Astrocyte of the cerebellum (primary cell): ENCODE data around the gene IFIT1.
"Not testable (repeated sequence)": the region's sequence is repeated elsewhere in the genome, so short reads cannot be mapped to it uniquely, and the experiment has no call there.

Source experiments
- DNase-seq: peaks from one replicate; pipeline ENCODE4 v3.0.0-alpha.2; 2011; ENCODE audit warnings: low read depth
- H3K4me3 ChIP-seq: 2 replicates; pipeline ENCODE4 v1.5.1; 2011; ENCODE audit warnings: mild to moderate bottlenecking, low read depth, low read length, moderate library complexity
- CTCF ChIP-seq: IDR thresholded peaks from 2 replicates; pipeline ENCODE4 v1.5.1; 2012; ENCODE audit warnings: low read length, low read depth, moderate library complexity, mild to moderate bottlenecking; ENCODE audit errors: missing control alignments
- in situ Hi-C: cut with HindIII; loops from 2 replicates; pipeline ENCODE4 v1.10.0; 2017; ENCODE audit warnings: low sequenced_read_pairs

IFIT1 gene

GRCh38 chr10:89395141-89395540 lies 2.7 kb downstream of the IFIT1 start:
- in situ Hi-C loops = no loop called here
- H3K4me3 ChIP-seq = no peak overlapping the region
- DNase-seq = no peak
- TF ChIP-seq CTCF = no peak

- H3K4me3 ChIP-seq = no peak overlapping the region
- TF ChIP-seq CTCF = no peak
- no peak for DNase-seq
- in situ Hi-C loops = no loop called here
Observed at GRCh38 chr10:89398003-89398749, 5.8 kb downstream of the IFIT1 start.

- TF ChIP-seq CTCF = no peak
- no peak for DNase-seq
- no peak overlapping the region for H3K4me3 ChIP-seq
- in situ Hi-C loops = loop anchor here (25.0 kb wide), 1 partner anchor 1187 kb away; no protein-coding TSS in a partner anchor
Observed at GRCh38 chr10:89399956-89400355, 7.5 kb downstream of the IFIT1 start.

GRCh38 chr10:89403043-89403442 lies 10.6 kb downstream of the IFIT1 start:
- no peak overlapping the region for H3K4me3 ChIP-seq
- no peak for TF ChIP-seq CTCF
- in situ Hi-C loops = loop anchor here (25.0 kb wide), 1 partner anchor 1184 kb away; no protein-coding TSS in a partner anchor
- no peak for DNase-seq

- DNase-seq = no peak
- in situ Hi-C loops = loop anchor here (25.0 kb wide), 1 partner anchor 1183 kb away; no protein-coding TSS in a partner anchor
- H3K4me3 ChIP-seq = no peak overlapping the region
- TF ChIP-seq CTCF = no peak
Observed at GRCh38 chr10:89404104-89405047, 12.0 kb downstream of the IFIT1 start.

GRCh38 chr10:89406178-89406577 lies 13.8 kb downstream of the IFIT1 start:
- not testable (repeated sequence) for DNase-seq, H3K4me3 ChIP-seq
- in situ Hi-C loops = loop anchor here (25.0 kb wide), 1 partner anchor 1181 kb away; no protein-coding TSS in a partner anchor

- in situ Hi-C loops = loop anchor here (25.0 kb wide), 1 partner anchor 1180 kb away; no protein-coding TSS in a partner anchor
- H3K4me3 ChIP-seq, DNase-seq: not testable (repeated sequence)
Observed at GRCh38 chr10:89407792-89408191, 15.4 kb downstream of the IFIT1 start.

GRCh38 chr10:89409282-89409681 lies 16.9 kb downstream of the IFIT1 start:
- H3K4me3 ChIP-seq, DNase-seq: not testable (repeated sequence)
- in situ Hi-C loops = loop anchor here (25.0 kb wide), 1 partner anchor 1178 kb away; no protein-coding TSS in a partner anchor

GRCh38 chr10:89410551-89410950 lies 18.1 kb downstream of the IFIT1 start:
- in situ Hi-C loops = loop anchor here (25.0 kb wide), 1 partner anchor 1177 kb away; no protein-coding TSS in a partner anchor
- H3K4me3 ChIP-seq, DNase-seq: not testable (repeated sequence)

- in situ Hi-C loops = loop anchor here (25.0 kb wide), 1 partner anchor 1176 kb away; no protein-coding TSS in a partner anchor
- not testable (repeated sequence) for H3K4me3 ChIP-seq, DNase-seq
Observed at GRCh38 chr10:89411135-89411534, 18.7 kb downstream of the IFIT1 start.
